ENCODE results near the gene VPS9D1. TPM values are rescaled to one million over a fixed set of nuclear protein-coding genes. Genes with fewer than 3 reads are reported as not detected.

Gene VPS9D1
- polyA plus RNA-seq, 2 of the 4 experiments (the other 2 are of a cell fraction) = 2.1 to 5.4 TPM

DNA sequence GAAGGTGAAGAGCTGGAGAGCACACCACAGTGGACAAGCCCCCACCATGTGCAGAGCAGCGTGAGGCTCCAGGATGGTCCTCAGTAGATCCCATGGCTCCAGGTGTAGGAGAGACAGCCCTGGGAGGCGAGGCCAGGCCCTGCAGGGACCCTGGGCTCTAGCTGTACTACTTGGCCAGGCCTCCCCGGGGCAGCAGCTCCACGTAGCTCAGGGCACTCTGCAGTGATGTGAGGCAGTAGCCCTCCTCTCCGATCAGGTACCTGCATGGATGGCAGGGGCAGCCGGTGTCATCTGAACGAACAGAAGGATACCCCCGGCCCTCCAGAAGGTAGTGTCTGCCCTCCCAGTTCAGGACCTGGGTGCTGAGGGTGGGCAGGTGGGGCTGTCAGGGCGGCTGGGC, 13.0 kb downstream of the VPS9D1 start:
- ChIA-PET CTCF (interaction anchor here (0.6 to 9.5 kb wide), 9 partner anchors 8 to 153 kb away, joined by 3 to 77 read pairs (median 8); partner anchors contain the start of gene VPS9D1), POLR2A (interaction anchor here (2.1 kb wide), 1 partner anchor 13 kb away, joined by 14 read pairs; the partner anchor contains the start of gene VPS9D1)
- no peak for DNase-seq (ENCODE audit: low read depth in 1 of 2, low spot score in 1 of 2)
- ATAC-seq = 0 out of 6 replicates have a peak, but pooled peaks of 1 of the 2 experiments have one; percentile 2
- 95% methylated on average over 3 of the region's 9 CpGs for WGBS (ENCODE audit: missing lambda C conversion rate)
- Histone ChIP-seq H3K27ac (no peak overlapping the region), H3K4me3 (no peak overlapping the region), H3K9me3 (no peaks in the 10 kb centered on the region), H3K4me1 (peaks cover 1% of the 10 kb centered on the region; the same call in 2 of the 3 replicates), H3K4me2 (no peak overlapping the region)
- no peak for TF ChIP-seq ZSCAN20 (CRISPR knock-in tag; IDR thresholded peaks at IDR 0.05)
- no peak for TF ChIP-seq EHF (CRISPR knock-in tag; IDR thresholded peaks at IDR 0.05)
- no peak for TF ChIP-seq ESRRA (IDR thresholded peaks at IDR 0.05; ENCODE audit: borderline replicate concordance, low read length)
- TF ChIP-seq MAZ (IDR thresholded peaks at IDR 0.05; ENCODE audit: borderline replicate concordance, low read depth, low read length) = no peak
- TF ChIP-seq, protein P1, sequence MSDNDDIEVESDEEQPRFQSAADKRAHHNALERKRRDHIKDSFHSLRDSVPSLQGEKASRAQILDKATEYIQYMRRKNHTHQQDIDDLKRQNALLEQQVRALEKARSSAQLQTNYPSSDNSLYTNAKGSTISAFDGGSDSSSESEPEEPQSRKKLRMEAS (IDR thresholded peaks at IDR 0.05) = no peak
- no peak for TF ChIP-seq RAD21 (conservative IDR thresholded peaks at IDR 0.05 in 1 of 2, IDR thresholded peaks at IDR 0.05 in 1 of 2)
- TF ChIP-seq HOXB5 (CRISPR knock-in tag; IDR thresholded peaks at IDR 0.05) = no peak
- FAIRE-seq = no peak

DNA sequence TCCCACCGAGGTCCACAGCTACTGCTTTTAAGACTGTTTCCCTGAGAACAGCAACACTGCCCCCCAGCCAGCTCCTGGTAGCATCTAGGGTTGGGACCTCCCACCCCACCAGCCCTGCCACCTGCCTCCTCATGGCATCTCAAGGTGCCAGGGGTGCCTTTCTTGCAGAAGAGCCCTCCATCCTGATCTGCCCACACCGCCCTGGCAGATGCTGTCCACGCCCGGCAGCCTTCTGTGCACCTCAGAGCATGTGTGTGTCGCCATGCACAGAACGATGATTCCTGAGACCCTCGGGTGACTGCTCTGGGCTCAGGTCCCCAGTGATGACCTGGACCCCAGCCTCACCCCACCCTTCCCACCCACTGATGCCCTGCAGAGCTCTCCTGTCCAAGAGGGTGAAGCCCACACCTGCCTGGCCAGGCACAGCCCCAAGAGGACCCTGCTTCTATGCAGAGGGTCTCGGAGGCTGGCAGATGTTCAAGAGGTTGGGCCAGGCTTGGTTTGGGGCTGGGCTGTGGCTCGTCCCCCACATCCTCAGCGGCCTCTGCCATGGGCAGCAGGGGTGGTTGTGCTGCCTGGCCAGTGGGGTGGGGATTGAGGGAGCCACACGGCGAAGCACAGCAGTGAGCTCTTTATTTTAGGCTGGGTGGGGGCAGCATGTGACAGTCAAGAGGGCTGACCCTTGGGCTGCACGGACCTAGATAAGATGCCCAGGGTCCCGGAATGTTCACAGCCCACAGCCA, 14.0 kb downstream of the VPS9D1 start:
- FAIRE-seq = no peak
- H3K9me3 ChIP-seq = no peaks in the 10 kb centered on the region
- H3K4me3 ChIP-seq = no peak overlapping the region
- H3K27ac ChIP-seq = peak overlapping the region; percentile 8 to 75; a peak in 4 of 6 replicates
- no peak for DNase-seq (ENCODE audit: low read depth in 1 of 2, low spot score in 1 of 2)
- peaks cover 3% of the 10 kb centered on the region; the same call in 1 of the 3 replicates for H3K4me1 ChIP-seq
- ChIA-PET POLR2A (interaction anchor here (0.9 to 2.1 kb wide), 5 partner anchors 12 to 204 kb away, joined by 3 to 14 read pairs (median 3); partner anchors contain the start of genes CDK10, TCF25 and VPS9D1), CTCF (interaction anchor here (0.7 to 9.5 kb wide), 36 partner anchors 10 to 309 kb away, joined by 3 to 77 read pairs (median 5); partner anchors contain the start of genes CDK10, MC1R, TCF25 and VPS9D1)
- 79% methylated on average over 6 of the region's 14 CpGs for whole genome bisulfite sequencing (ENCODE audit: missing lambda C conversion rate)
- ATAC-seq = no peak
- TF ChIP-seq RARB (CRISPR knock-in tag; IDR thresholded peaks at IDR 0.05) (no peak), GATA3 (IDR thresholded peaks at IDR 0.05; ENCODE audit: borderline replicate concordance) (no peak), MAFK (IDR thresholded peaks at IDR 0.05; ENCODE audit: partially characterized antibody) (no peak), RNF2 (IDR thresholded peaks at IDR 0.05; ENCODE audit: borderline replicate concordance, low read depth) (no peak), RAD21 (conservative IDR thresholded peaks at IDR 0.05 in 1 of 2, IDR thresholded peaks at IDR 0.05 in 1 of 2) (no peak), TP53 (CRISPR knock-in tag; IDR thresholded peaks at IDR 0.05) (no peak), ESRRA (IDR thresholded peaks at IDR 0.05; ENCODE audit: borderline replicate concordance, low read length) (no peak), BHLHE40 (IDR thresholded peaks at IDR 0.05; ENCODE audit: low read depth, low read length) (no peak)
- TF ChIP-seq, protein P2, sequence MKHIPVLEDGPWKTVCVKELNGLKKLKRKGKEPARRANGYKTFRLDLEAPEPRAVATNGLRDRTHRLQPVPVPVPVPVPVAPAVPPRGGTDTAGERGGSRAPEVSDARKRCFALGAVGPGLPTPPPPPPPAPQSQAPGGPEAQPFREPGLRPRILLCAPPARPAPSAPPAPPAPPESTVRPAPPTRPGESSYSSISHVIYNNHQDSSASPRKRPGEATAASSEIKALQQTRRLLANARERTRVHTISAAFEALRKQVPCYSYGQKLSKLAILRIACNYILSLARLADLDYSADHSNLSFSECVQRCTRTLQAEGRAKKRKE (CRISPR knock-in tag; IDR thresholded peaks at IDR 0.05; ENCODE audit: low read depth) = no peak
- peak overlapping the region; percentile 57 for H3K4me2 ChIP-seq

DNA sequence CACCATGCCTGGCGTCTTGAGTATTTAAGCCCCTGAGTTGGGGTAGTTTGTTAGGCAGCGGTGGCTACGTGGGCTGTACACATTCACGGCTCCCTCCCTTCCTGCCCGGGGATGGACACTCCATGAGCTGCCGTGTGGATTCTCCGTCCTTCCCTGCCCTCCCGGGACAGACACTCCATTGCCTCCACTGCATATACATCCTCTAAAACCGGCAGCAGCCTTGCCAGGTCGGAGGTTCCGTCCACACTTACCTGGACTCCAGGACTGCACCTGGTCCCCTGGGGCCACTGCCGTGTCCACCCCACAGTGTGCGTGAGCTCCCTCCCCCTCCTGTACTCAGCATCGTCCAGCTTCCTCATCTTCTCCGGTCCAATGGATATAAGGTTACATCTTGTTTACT, 15.7 kb downstream of the VPS9D1 start:
- Histone ChIP-seq H3K9me3 (no peaks in the 10 kb centered on the region), H3K4me1 (peaks cover 8% of the 10 kb centered on the region; the same call in 2 of the 3 replicates), H3K4me2 (no peak overlapping the region), H3K27ac (no peak overlapping the region), H3K4me3 (no peak overlapping the region)
- POLR2A ChIA-PET = no interaction called here
- CTCF ChIA-PET = interaction anchor here (0.6 to 9.5 kb wide), 14 partner anchors 8 to 205 kb away, joined by 4 to 77 read pairs (median 6); partner anchors contain the start of gene VPS9D1
- no peak for ATAC-seq
- TF ChIP-seq, protein P3, sequence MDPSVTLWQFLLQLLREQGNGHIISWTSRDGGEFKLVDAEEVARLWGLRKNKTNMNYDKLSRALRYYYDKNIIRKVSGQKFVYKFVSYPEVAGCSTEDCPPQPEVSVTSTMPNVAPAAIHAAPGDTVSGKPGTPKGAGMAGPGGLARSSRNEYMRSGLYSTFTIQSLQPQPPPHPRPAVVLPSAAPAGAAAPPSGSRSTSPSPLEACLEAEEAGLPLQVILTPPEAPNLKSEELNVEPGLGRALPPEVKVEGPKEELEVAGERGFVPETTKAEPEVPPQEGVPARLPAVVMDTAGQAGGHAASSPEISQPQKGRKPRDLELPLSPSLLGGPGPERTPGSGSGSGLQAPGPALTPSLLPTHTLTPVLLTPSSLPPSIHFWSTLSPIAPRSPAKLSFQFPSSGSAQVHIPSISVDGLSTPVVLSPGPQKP (IDR thresholded peaks at IDR 0.05; ENCODE audit: low read depth, low read length) = no peak
- TF ChIP-seq RFX5 (IDR thresholded peaks at IDR 0.05) = no peak
- no peak for TF ChIP-seq NFE2L2 (conservative IDR thresholded peaks at IDR 0.05; ENCODE audit: low read length)
- no peak for TF ChIP-seq GATA3 (IDR thresholded peaks at IDR 0.05; ENCODE audit: borderline replicate concordance)
- TF ChIP-seq ZFP36 (IDR thresholded peaks at IDR 0.05; ENCODE audit: borderline replicate concordance, partially characterized antibody) = no peak
- no peak for TF ChIP-seq JUNB (IDR thresholded peaks at IDR 0.05)
- TF ChIP-seq NR3C1 (IDR thresholded peaks at IDR 0.05) = no peak
- no peak for TF ChIP-seq CEBPB (IDR thresholded peaks at IDR 0.05)
- TF ChIP-seq, protein P4, sequence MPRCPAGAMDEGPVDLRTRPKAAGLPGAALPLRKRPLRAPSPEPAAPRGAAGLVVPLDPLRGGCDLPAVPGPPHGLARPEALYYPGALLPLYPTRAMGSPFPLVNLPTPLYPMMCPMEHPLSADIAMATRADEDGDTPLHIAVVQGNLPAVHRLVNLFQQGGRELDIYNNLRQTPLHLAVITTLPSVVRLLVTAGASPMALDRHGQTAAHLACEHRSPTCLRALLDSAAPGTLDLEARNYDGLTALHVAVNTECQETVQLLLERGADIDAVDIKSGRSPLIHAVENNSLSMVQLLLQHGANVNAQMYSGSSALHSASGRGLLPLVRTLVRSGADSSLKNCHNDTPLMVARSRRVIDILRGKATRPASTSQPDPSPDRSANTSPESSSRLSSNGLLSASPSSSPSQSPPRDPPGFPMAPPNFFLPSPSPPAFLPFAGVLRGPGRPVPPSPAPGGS (IDR thresholded peaks at IDR 0.05) = no peak
- DNase-seq (ENCODE audit: low read depth in 1 of 2, low spot score in 1 of 2) = no peak
- WGBS (ENCODE audit: missing lambda C conversion rate) = 70% methylated on average over 15 of the region's 15 CpGs
- FAIRE-seq = no peak

All from A549 (cell line).